ENCODE measurements around the gene EYS.

The EYS gene

GRCh38 chr6:64712606-64713005 lies 994.4 kb downstream of the EYS start:
- H3K4me1 ChIP-seq (ENCODE audit: control insufficient read depth, insufficient read depth, low read length) = no peaks in the 10 kb centered on the region
- no peaks in the 10 kb centered on the region for H3K9me3 ChIP-seq (ENCODE audit: control insufficient read depth, insufficient read depth, low read depth, low read length)
- no peak overlapping the region for H3K9ac ChIP-seq (ENCODE audit: low read length)
- H3K27me3 ChIP-seq (ENCODE audit: control insufficient read depth, insufficient read depth, low read length) = no peaks in the 10 kb centered on the region
- no peak overlapping the region for H3K4me3 ChIP-seq (ENCODE audit: low read depth, low read length)
- H3K36me3 ChIP-seq (ENCODE audit: control insufficient read depth, insufficient read depth, low read length) = no peaks in the 10 kb centered on the region
- H3K27ac ChIP-seq (ENCODE audit: low read depth, low read length) = no peak overlapping the region

GRCh38 chr6:64703922-64704321 lies 1003.1 kb downstream of the EYS start:
- Histone ChIP-seq H3K27ac (ENCODE audit: low read depth, low read length) (no peak overlapping the region), H3K27me3 (ENCODE audit: control insufficient read depth, insufficient read depth, low read length) (no peaks in the 10 kb centered on the region), H3K4me1 (ENCODE audit: control insufficient read depth, insufficient read depth, low read length) (no peaks in the 10 kb centered on the region), H3K9me3 (ENCODE audit: control insufficient read depth, insufficient read depth, low read depth, low read length) (no peaks in the 10 kb centered on the region), H3K9ac (ENCODE audit: low read length) (no peak overlapping the region), H3K4me3 (ENCODE audit: low read depth, low read length) (no peak overlapping the region), H3K36me3 (ENCODE audit: control insufficient read depth, insufficient read depth, low read length) (no peaks in the 10 kb centered on the region)

GRCh38 chr6:64696053-64696452 lies 1011.0 kb downstream of the EYS start:
- Histone ChIP-seq H3K9me3 (ENCODE audit: control insufficient read depth, insufficient read depth, low read depth, low read length) (no peaks in the 10 kb centered on the region), H3K27me3 (ENCODE audit: control insufficient read depth, insufficient read depth, low read length) (no peaks in the 10 kb centered on the region), H3K9ac (ENCODE audit: low read length) (no peak overlapping the region), H3K36me3 (ENCODE audit: control insufficient read depth, insufficient read depth, low read length) (no peaks in the 10 kb centered on the region), H3K4me1 (ENCODE audit: control insufficient read depth, insufficient read depth, low read length) (no peaks in the 10 kb centered on the region), H3K4me3 (ENCODE audit: low read depth, low read length) (no peak overlapping the region), H3K27ac (ENCODE audit: low read depth, low read length) (no peak overlapping the region)

GRCh38 chr6:64694356-64694755 lies 1012.7 kb downstream of the EYS start:
- no peaks in the 10 kb centered on the region for H3K9me3 ChIP-seq (ENCODE audit: control insufficient read depth, insufficient read depth, low read depth, low read length)
- H3K27ac ChIP-seq (ENCODE audit: low read depth, low read length) = no peak overlapping the region
- H3K9ac ChIP-seq (ENCODE audit: low read length) = no peak overlapping the region
- no peaks in the 10 kb centered on the region for H3K36me3 ChIP-seq (ENCODE audit: control insufficient read depth, insufficient read depth, low read length)
- H3K4me3 ChIP-seq (ENCODE audit: low read depth, low read length) = no peak overlapping the region
- H3K27me3 ChIP-seq (ENCODE audit: control insufficient read depth, insufficient read depth, low read length) = no peaks in the 10 kb centered on the region
- H3K4me1 ChIP-seq (ENCODE audit: control insufficient read depth, insufficient read depth, low read length) = no peaks in the 10 kb centered on the region

GRCh38 chr6:64691064-64691463 lies 1016.0 kb downstream of the EYS start:
- Histone ChIP-seq H3K36me3 (ENCODE audit: control insufficient read depth, insufficient read depth, low read length) (no peaks in the 10 kb centered on the region), H3K9me3 (ENCODE audit: control insufficient read depth, insufficient read depth, low read depth, low read length) (no peaks in the 10 kb centered on the region), H3K9ac (ENCODE audit: low read length) (no peak overlapping the region), H3K27me3 (ENCODE audit: control insufficient read depth, insufficient read depth, low read length) (no peaks in the 10 kb centered on the region), H3K4me1 (ENCODE audit: control insufficient read depth, insufficient read depth, low read length) (no peaks in the 10 kb centered on the region), H3K27ac (ENCODE audit: low read depth, low read length) (no peak overlapping the region), H3K4me3 (ENCODE audit: low read depth, low read length) (no peak overlapping the region)

GRCh38 chr6:64685401-64685800 lies 1021.6 kb downstream of the EYS start:
- Histone ChIP-seq H3K9ac (ENCODE audit: low read length) (no peak overlapping the region), H3K4me3 (ENCODE audit: low read depth, low read length) (no peak overlapping the region), H3K27ac (ENCODE audit: low read depth, low read length) (no peak overlapping the region), H3K4me1 (ENCODE audit: control insufficient read depth, insufficient read depth, low read length) (no peaks in the 10 kb centered on the region), H3K27me3 (ENCODE audit: control insufficient read depth, insufficient read depth, low read length) (no peaks in the 10 kb centered on the region), H3K9me3 (ENCODE audit: control insufficient read depth, insufficient read depth, low read depth, low read length) (no peaks in the 10 kb centered on the region), H3K36me3 (ENCODE audit: control insufficient read depth, insufficient read depth, low read length) (no peaks in the 10 kb centered on the region)

- H3K4me3 ChIP-seq (ENCODE audit: low read depth, low read length) = no peak overlapping the region
- H3K9ac ChIP-seq (ENCODE audit: low read length) = no peak overlapping the region
- no peak overlapping the region for H3K27ac ChIP-seq (ENCODE audit: low read depth, low read length)
- H3K4me1 ChIP-seq (ENCODE audit: control insufficient read depth, insufficient read depth, low read length) = no peaks in the 10 kb centered on the region
- H3K27me3 ChIP-seq (ENCODE audit: control insufficient read depth, insufficient read depth, low read length) = no peaks in the 10 kb centered on the region
- H3K36me3 ChIP-seq (ENCODE audit: control insufficient read depth, insufficient read depth, low read length) = no peaks in the 10 kb centered on the region
- no peaks in the 10 kb centered on the region for H3K9me3 ChIP-seq (ENCODE audit: control insufficient read depth, insufficient read depth, low read depth, low read length)
These were observed 1023.3 kb downstream of the EYS start for GRCh38 chr6:64683682-64684081.

GRCh38 chr6:64681416-64682160 lies 1025.4 kb downstream of the EYS start:
- Histone ChIP-seq H3K9ac (ENCODE audit: low read length) (no peak overlapping the region), H3K4me1 (ENCODE audit: control insufficient read depth, insufficient read depth, low read length) (no peaks in the 10 kb centered on the region), H3K36me3 (ENCODE audit: control insufficient read depth, insufficient read depth, low read length) (no peaks in the 10 kb centered on the region), H3K4me3 (ENCODE audit: low read depth, low read length) (no peak overlapping the region), H3K27ac (ENCODE audit: low read depth, low read length) (no peak overlapping the region), H3K27me3 (ENCODE audit: control insufficient read depth, insufficient read depth, low read length) (no peaks in the 10 kb centered on the region), H3K9me3 (ENCODE audit: control insufficient read depth, insufficient read depth, low read depth, low read length) (no peaks in the 10 kb centered on the region)

- no peaks in the 10 kb centered on the region for H3K27me3 ChIP-seq (ENCODE audit: control insufficient read depth, insufficient read depth, low read length)
- H3K36me3 ChIP-seq (ENCODE audit: control insufficient read depth, insufficient read depth, low read length) = no peaks in the 10 kb centered on the region
- H3K4me1 ChIP-seq (ENCODE audit: control insufficient read depth, insufficient read depth, low read length) = no peaks in the 10 kb centered on the region
- H3K4me3 ChIP-seq (ENCODE audit: low read depth, low read length) = no peak overlapping the region
- no peak overlapping the region for H3K9ac ChIP-seq (ENCODE audit: low read length)
- no peaks in the 10 kb centered on the region for H3K9me3 ChIP-seq (ENCODE audit: control insufficient read depth, insufficient read depth, low read depth, low read length)
- no peak overlapping the region for H3K27ac ChIP-seq (ENCODE audit: low read depth, low read length)
These were observed 1026.6 kb downstream of the EYS start for GRCh38 chr6:64680446-64680845.

- H3K4me3 ChIP-seq (ENCODE audit: low read depth, low read length) = no peak overlapping the region
- H3K9ac ChIP-seq (ENCODE audit: low read length) = no peak overlapping the region
- H3K27me3 ChIP-seq (ENCODE audit: control insufficient read depth, insufficient read depth, low read length) = peaks cover 5% of the 10 kb centered on the region
- H3K27ac ChIP-seq (ENCODE audit: low read depth, low read length) = no peak overlapping the region
- H3K4me1 ChIP-seq (ENCODE audit: control insufficient read depth, insufficient read depth, low read length) = no peaks in the 10 kb centered on the region
- no peaks in the 10 kb centered on the region for H3K36me3 ChIP-seq (ENCODE audit: control insufficient read depth, insufficient read depth, low read length)
- no peaks in the 10 kb centered on the region for H3K9me3 ChIP-seq (ENCODE audit: control insufficient read depth, insufficient read depth, low read depth, low read length)
These were observed 1027.6 kb downstream of the EYS start for GRCh38 chr6:64679416-64679815.

GRCh38 chr6:64672651-64673050 lies 1034.4 kb downstream of the EYS start:
- H3K27me3 ChIP-seq (ENCODE audit: control insufficient read depth, insufficient read depth, low read length) = peaks cover 71% of the 10 kb centered on the region
- H3K36me3 ChIP-seq (ENCODE audit: control insufficient read depth, insufficient read depth, low read length) = no peaks in the 10 kb centered on the region
- no peak overlapping the region for H3K4me3 ChIP-seq (ENCODE audit: low read depth, low read length)
- H3K27ac ChIP-seq (ENCODE audit: low read depth, low read length) = no peak overlapping the region
- H3K4me1 ChIP-seq (ENCODE audit: control insufficient read depth, insufficient read depth, low read length) = no peaks in the 10 kb centered on the region
- no peak overlapping the region for H3K9ac ChIP-seq (ENCODE audit: low read length)
- H3K9me3 ChIP-seq (ENCODE audit: control insufficient read depth, insufficient read depth, low read depth, low read length) = no peaks in the 10 kb centered on the region
